ENCODE data around the gene GAGE12J.
"Not testable (repeated sequence)": the region's sequence is repeated elsewhere in the genome, so short reads cannot be mapped to it uniquely, and the experiment has no call there.

Gene GAGE12J

DNA sequence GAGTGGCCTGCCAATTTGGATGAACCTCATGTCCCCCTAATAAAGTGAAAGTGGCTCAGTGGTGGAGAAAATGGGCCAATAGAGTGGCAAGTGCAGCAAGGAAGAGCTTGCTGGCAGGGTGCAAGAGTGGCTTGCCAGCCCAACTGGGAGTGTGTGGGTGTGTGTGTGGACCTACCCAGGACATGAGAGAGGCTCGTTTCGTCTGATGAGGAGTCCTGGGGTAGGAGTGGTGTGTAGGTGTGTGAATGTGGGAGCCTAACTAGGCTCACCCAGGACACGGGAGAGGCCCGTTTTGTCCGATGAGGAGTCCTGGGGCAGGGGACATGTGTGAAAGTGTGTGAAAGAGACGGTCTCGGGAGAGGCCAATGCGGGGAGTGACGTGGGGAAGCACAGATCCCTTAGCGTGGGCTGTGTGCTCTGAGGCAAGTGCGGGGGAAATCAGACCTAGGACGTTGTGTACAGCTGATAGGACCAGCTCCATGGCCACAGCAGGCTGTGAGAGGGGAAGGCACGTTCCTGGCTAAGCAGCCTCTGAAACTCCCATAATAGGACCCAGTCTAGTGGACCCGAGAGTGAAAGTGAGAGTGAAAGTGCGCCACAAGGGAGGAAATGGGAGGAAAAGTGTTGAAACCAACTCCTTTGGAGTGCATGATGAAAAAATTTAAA is 13.1 kb upstream of the GAGE12J start:
- intact Hi-C loops (cut with DNase I; ENCODE audit: low total_unique reads): no loop called here
- DNase-seq: no peak
- H3K4me3 ChIP-seq: peak overlapping the region; percentile 46 to 52

DNA sequence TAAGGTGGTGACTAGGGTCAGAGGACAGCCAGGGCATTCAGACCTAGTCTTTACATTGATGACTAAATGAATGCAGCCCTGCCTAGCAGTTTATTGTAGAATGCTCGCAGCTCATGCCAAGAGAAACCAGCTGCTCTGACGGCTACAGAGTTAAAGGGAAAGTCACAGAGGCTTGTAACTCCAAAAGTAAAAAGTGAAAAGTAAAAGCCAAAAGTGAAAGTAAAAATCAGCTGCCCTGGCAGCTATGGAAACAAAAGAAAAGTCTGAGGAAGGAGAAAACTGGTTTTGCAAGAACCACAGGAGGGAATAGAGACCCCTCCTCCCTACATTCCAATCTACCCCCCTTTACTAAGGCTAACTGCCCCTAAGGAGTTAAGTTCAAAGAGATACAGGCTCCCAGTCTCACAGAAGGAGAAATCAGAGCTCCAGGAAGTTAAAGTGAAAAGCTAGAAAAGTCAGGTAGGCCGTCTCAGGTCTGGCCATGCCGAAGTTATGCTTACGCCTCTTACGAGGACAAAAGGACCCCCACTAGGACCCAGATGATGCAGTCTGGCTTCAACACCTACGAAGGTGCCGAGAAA is 12.3 kb upstream of the GAGE12J start:
- intact Hi-C loops (cut with DNase I; ENCODE audit: low total_unique reads): no loop called here
- TF ChIP-seq, protein P1, sequence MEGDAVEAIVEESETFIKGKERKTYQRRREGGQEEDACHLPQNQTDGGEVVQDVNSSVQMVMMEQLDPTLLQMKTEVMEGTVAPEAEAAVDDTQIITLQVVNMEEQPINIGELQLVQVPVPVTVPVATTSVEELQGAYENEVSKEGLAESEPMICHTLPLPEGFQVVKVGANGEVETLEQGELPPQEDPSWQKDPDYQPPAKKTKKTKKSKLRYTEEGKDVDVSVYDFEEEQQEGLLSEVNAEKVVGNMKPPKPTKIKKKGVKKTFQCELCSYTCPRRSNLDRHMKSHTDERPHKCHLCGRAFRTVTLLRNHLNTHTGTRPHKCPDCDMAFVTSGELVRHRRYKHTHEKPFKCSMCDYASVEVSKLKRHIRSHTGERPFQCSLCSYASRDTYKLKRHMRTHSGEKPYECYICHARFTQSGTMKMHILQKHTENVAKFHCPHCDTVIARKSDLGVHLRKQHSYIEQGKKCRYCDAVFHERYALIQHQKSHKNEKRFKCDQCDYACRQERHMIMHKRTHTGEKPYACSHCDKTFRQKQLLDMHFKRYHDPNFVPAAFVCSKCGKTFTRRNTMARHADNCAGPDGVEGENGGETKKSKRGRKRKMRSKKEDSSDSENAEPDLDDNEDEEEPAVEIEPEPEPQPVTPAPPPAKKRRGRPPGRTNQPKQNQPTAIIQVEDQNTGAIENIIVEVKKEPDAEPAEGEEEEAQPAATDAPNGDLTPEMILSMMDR (IDR thresholded peaks at IDR 0.05): no peak
- Histone ChIP-seq H3K36me3 (no peaks in the 10 kb centered on the region), H3K27ac (peak overlapping the region; percentile 70 to 83), H3K27me3 (no peaks in the 10 kb centered on the region), H3K4me3 (peak overlapping the region; percentile 46 to 52), H3K9me3 (no peaks in the 10 kb centered on the region), H3K4me1 (peaks cover 0 to 16% (median 7%) of the 10 kb centered on the region in 4 donors)
- DNase-seq: no peak

More for the DNA sequence above, 13.1 kb upstream of the GAGE12J start:
- H3K36me3 ChIP-seq: no peaks in the 10 kb centered on the region
- peaks cover 0 to 16% (median 7%) of the 10 kb centered on the region in 4 donors for H3K4me1 ChIP-seq
- peak overlapping the region; percentile 70 to 83 for H3K27ac ChIP-seq
- no peaks in the 10 kb centered on the region for H3K9me3 ChIP-seq
- no peaks in the 10 kb centered on the region for H3K27me3 ChIP-seq
- TF ChIP-seq, protein P1 (IDR thresholded peaks at IDR 0.05): no peak

DNA sequence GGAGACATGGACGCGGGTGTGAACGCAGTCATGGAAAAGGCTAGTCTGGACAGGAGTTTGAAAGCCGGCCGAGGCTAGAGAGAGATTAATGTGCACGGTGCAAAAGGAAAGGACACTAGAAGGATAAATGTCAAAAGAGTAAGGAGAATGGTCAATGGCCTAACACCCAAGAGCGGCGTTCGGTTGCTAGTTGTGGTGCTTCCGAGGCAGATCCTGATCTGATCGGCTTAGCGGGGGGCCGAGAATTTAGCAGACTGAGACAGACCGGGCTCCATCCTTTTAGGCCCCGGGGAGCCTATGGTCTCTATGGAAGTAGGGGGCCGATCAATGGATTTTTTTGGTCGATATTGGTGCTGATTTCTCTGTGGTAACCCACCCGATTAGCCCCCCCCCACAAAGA is 11.5 kb upstream of the GAGE12J start:
- H3K4me3 ChIP-seq: no peak overlapping the region
- H3K27ac ChIP-seq: peak overlapping the region in 1 of 2 donors; percentile 83

DNA sequence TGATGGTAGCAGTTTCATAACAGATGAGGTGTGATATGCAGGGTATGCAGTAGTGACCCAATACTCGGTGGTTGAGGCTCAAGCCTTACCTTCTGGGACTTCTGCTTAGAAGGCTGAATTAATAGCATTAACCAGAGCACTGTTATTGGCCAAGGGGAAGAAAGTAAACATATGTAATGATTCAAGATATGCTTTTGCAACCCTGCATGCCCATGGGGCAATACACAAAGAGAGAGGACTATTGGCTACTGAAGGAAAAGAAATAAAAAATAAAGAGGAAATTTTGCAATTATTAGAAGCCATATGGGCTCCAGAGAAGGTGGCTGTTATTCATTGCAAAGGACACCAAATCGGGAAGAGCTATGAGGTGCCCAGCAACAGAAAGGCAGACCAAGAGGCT is 9.7 kb upstream of the GAGE12J start:
- H3K27ac ChIP-seq: no peak overlapping the region
- peaks cover 0 to 16% (median 7%) of the 10 kb centered on the region in 4 donors for H3K4me1 ChIP-seq
- H3K4me3 ChIP-seq: no peak overlapping the region
- H3K36me3 ChIP-seq: no peaks in the 10 kb centered on the region
- no peak for DNase-seq
- intact Hi-C loops (cut with DNase I; ENCODE audit: low total_unique reads): no loop called here
- no peaks in the 10 kb centered on the region for H3K9me3 ChIP-seq
- no peaks in the 10 kb centered on the region for H3K27me3 ChIP-seq
- TF ChIP-seq, protein P1 (IDR thresholded peaks at IDR 0.05): no peak

More for the DNA sequence above, 11.5 kb upstream of the GAGE12J start:
- Histone ChIP-seq H3K36me3 (no peaks in the 10 kb centered on the region), H3K9me3 (no peaks in the 10 kb centered on the region), H3K27me3 (no peaks in the 10 kb centered on the region), H3K4me1 (peaks cover 0 to 16% (median 7%) of the 10 kb centered on the region in 4 donors)
- no peak for DNase-seq
- intact Hi-C loops (cut with DNase I; ENCODE audit: low total_unique reads): no loop called here
- TF ChIP-seq, protein P1 (IDR thresholded peaks at IDR 0.05): no peak

DNA sequence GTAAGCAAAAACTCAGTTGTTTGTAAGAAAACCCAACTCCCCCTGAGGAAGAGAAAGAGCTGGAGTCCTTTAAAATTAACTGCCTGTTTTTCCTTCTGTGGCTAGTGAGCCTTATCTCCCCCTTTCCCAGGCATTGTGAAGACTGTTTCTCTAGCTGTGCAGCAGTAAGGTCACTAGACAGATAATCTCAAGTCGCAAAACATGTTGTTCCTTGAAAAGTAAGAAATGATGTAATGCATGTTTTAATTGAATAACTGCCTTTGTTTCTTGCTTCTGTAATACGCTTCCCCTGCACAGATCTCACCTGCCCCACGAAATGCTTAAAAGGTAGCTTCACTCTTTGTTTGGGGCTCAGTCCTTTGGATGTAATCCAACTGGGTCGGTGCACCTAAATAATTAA is 5.8 kb upstream of the GAGE12J start:
- no peaks in the 10 kb centered on the region for H3K27me3 ChIP-seq
- no peak for DNase-seq
- intact Hi-C loops (cut with DNase I; ENCODE audit: low total_unique reads): no loop called here
- no peaks in the 10 kb centered on the region for H3K9me3 ChIP-seq
- TF ChIP-seq, protein P1 (IDR thresholded peaks at IDR 0.05): no peak
- H3K36me3 ChIP-seq: no peaks in the 10 kb centered on the region
- H3K4me1 ChIP-seq: no peaks in the 10 kb centered on the region
- H3K27ac ChIP-seq: no peak overlapping the region
- no peak overlapping the region for H3K4me3 ChIP-seq

DNA sequence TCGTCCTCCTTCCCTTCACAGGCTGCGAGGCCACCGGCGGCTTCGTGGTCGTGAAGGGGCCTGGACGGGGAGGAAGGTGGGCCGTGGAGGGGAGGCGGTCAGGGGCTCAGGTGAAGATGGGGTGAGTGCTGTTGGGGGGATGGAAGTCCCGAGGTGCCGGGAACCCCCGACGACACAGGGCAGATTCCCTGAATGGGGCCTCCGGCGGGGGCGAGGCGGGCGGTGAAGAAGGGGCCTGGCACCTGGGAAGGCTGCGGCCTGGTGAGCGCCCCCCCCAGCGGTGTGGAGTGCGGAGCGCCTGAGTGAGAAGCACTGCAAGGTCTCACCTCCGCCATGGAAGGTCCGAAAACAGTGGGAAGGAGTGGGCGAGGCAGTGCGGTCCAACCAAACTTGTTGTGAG is 429 bp downstream of the GAGE12J start:
- H3K4me1 ChIP-seq; DNase-seq; H3K36me3 ChIP-seq; H3K27me3 ChIP-seq; intact Hi-C loops (cut with DNase I; ENCODE audit: low total_unique reads); H3K9me3 ChIP-seq; H3K4me3 ChIP-seq; H3K27ac ChIP-seq: not testable (repeated sequence)

DNA sequence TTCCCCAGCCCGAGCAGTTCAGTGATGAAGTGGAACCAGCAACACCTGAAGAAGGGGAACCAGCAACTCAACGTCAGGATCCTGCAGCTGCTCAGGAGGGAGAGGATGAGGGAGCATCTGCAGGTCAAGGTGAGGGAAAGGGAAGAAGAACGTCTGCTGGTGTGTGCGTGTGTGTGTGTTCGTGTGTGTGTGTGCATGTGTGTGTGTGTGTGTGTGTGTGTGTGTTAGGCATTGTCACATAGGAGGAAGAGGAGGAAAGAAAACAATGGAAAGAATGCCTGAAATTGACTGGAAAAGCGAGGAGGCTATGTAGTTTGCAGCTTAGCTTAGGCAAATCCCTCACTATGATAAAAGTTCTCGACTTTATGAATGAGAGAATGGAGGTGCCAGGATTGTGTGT is 1.9 kb downstream of the GAGE12J start:
- H3K9me3 ChIP-seq; H3K27ac ChIP-seq; H3K36me3 ChIP-seq; intact Hi-C loops (cut with DNase I; ENCODE audit: low total_unique reads); H3K4me1 ChIP-seq; H3K27me3 ChIP-seq; H3K4me3 ChIP-seq; DNase-seq: not testable (repeated sequence)

DNA sequence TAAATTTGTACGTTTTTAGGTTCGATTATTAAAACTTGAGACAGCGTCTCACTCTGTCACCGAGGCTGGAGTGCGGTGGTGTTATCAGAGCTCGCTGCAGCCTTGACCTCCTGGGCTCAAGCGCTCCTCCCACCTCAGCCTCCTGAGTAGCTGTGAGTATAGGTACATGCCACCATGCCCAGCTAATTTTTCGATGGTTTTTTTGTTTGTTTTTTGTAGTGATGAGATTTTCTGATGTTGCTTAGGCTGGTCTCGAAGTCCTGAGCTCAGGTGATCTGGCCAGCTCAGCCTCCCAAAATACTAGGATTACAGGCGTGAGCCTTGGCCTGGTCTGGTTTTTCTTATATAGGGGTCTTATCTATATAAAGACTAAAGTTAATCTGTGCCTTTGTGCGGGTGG is 8.6 kb downstream of the GAGE12J start:
- intact Hi-C loops (cut with DNase I; ENCODE audit: low total_unique reads); H3K27me3 ChIP-seq; DNase-seq; H3K4me3 ChIP-seq; H3K4me1 ChIP-seq; H3K9me3 ChIP-seq; H3K27ac ChIP-seq; H3K36me3 ChIP-seq: not testable (repeated sequence)

DNA sequence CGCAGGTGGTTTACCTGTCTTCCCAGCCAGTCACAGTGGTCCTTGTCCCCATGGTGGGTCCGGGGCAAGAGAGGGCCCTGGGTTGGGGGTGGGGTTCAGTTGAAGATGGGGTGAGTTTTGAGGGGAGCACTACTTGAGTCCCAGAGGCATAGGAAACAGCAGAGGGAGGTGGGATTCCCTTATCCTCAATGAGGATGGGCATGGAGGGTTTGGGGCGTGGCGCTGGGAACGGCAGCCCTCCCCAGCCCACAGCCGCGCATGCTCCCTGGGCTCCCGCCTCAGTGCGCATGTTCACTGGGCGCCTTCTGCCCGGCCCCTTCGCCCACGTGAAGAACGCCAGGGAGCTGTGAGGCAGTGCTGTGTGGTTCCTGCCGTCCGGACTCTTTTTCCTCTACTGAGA is 9.4 kb downstream of the GAGE12J start, which contains the start of gene GAGE13:
GAGE13 (plus strand) TSS at position 301 of the 400 bp plus-strand sequence. CDS start 1,156 bp downstream, outside the sequence.
- DNase-seq; intact Hi-C loops (cut with DNase I; ENCODE audit: low total_unique reads); H3K36me3 ChIP-seq; H3K27me3 ChIP-seq; H3K9me3 ChIP-seq; H3K27ac ChIP-seq; H3K4me3 ChIP-seq; H3K4me1 ChIP-seq: not testable (repeated sequence)
